ENCODE results near the gene AMBP.

Gene AMBP

GRCh38 chr9:114037249-114037648 lies 40.9 kb downstream of the AMBP start:
- ChIA-PET CTCF (no interaction called here), POLR2A (interaction anchor here (0.5 kb wide), 1 partner anchor 236 kb away, joined by 3 read pairs; no protein-coding TSS in a partner anchor)
- Histone ChIP-seq H3K27ac (ENCODE audit: extremely low read depth, low read depth, low read length) (no peak overlapping the region), H3K4me1 (ENCODE audit: control insufficient read depth, insufficient read depth, low read length) (no peaks in the 10 kb centered on the region), H3K4me3 (ENCODE audit: low read depth, low read length) (no peak overlapping the region), H3K9me3 (ENCODE audit: control insufficient read depth, insufficient read depth, low read depth, low read length) (no peaks in the 10 kb centered on the region), H3K36me3 (ENCODE audit: control insufficient read depth in 2 of 2, insufficient read depth in 1 of 2, low read length in 2 of 2) (peaks cover 0 to 45% of the 10 kb centered on the region in 2 experiments; a peak in 1 of 3 replicates)
- TF ChIP-seq ZBTB1 (tag by site-specific recombination; IDR thresholded peaks at IDR 0.05) (no peak), ZBTB7A (tag by site-specific recombination; IDR thresholded peaks at IDR 0.05; ENCODE audit: low read depth) (no peak), ZNF549 (tag by site-specific recombination; IDR thresholded peaks at IDR 0.05) (no peak), ZSCAN23 (tag by site-specific recombination; IDR thresholded peaks at IDR 0.05) (no peak), ZBTB44 (tag by site-specific recombination; IDR thresholded peaks at IDR 0.05) (no peak), ZNF335 (tag by site-specific recombination; conservative IDR thresholded peaks at IDR 0.05) (no peak), MZF1 (tag by site-specific recombination; IDR thresholded peaks at IDR 0.05; ENCODE audit: borderline replicate concordance) (no peak), BCL6B (tag by site-specific recombination; IDR thresholded peaks at IDR 0.05) (no peak), ZNF248 (tag by site-specific recombination; IDR thresholded peaks at IDR 0.05) (no peak), ZNF449 (tag by site-specific recombination; IDR thresholded peaks at IDR 0.05) (no peak), KLF8 (tag by site-specific recombination; IDR thresholded peaks at IDR 0.05) (no peak), ZNF416 (tag by site-specific recombination; IDR thresholded peaks at IDR 0.05) (no peak), ZNF280C (tag by site-specific recombination; IDR thresholded peaks at IDR 0.05) (no peak), ATF2 (tag by site-specific recombination; IDR thresholded peaks at IDR 0.05; ENCODE audit: low read depth) (no peak), SP3 (tag by site-specific recombination; IDR thresholded peaks at IDR 0.05) (no peak), ZFP37 (tag by site-specific recombination; IDR thresholded peaks at IDR 0.05) (no peak), ZNF138 (tag by site-specific recombination; IDR thresholded peaks at IDR 0.05; ENCODE audit: borderline replicate concordance) (no peak)
